Renal cortex interstitium (tissue), 11 donors: Measurements from ENCODE around the gene TP53I3. TPM values are rescaled to one million over a fixed set of nuclear protein-coding genes. Genes with fewer than 3 reads are reported as not detected.
"Not testable (repeated sequence)": the region's sequence is repeated elsewhere in the genome, so short reads cannot be mapped to it uniquely, and the experiment has no call there.

Experiments
- DNase-seq, 11 donors: peaks; one replicate each; pipeline ENCODE4 v3.0.0-alpha.2; 2013; ENCODE audit warnings: low read depth in 9 of 11, low spot score in 4 of 11; ENCODE audit errors: extremely low read depth in 1 of 11
- polyA plus RNA-seq, 3 donors: library from polyadenylated mRNA; unstranded; fragments of 120-200 nt; gene quantifications; one replicate each; pipeline ENCODE4 v1.2.1, GENCODE V29; 2013; ENCODE audit not compliant: insufficient read length in 3 of 3

Gene TP53I3
- polyA plus RNA-seq, 3 donors = 38.2 to 48.8 (median 48.2) TPM

- no peak for DNase-seq
These were observed 38.1 kb downstream of the TP53I3 start for GRCh38 chr2:24046599-24046929.

- DNase-seq = no peak
These were observed 38.8 kb downstream of the TP53I3 start for GRCh38 chr2:24045511-24046508.

GRCh38 chr2:24043133-24043532 is 41.5 kb downstream of the TP53I3 start:
- DNase-seq = not testable (repeated sequence)

GRCh38 chr2:24040511-24040910 is 44.1 kb downstream of the TP53I3 start:
- DNase-seq = no peak

- DNase-seq = no peak
These were observed 45.7 kb downstream of the TP53I3 start for GRCh38 chr2:24038786-24039499.

Other genes starting within 250 kb of the TP53I3 start
- 10 to 100 TPM; 16.6 to 21.0 (median 20.9) TPM for gene ATAD2B, start 157.7 kb downstream of the TP53I3 start, polyA plus RNA-seq
- gene UBXN2A, start 144.4 kb downstream of the TP53I3 start, polyA plus RNA-seq = 10 to 100 TPM; 16.1 to 22.9 (median 17.0) TPM
- 1 to 10 TPM; 2.1 to 3.9 (median 3.4) TPM for gene MFSD2B, start 74.7 kb downstream of the TP53I3 start, polyA plus RNA-seq
- 10 to 100 TPM; 14.5 to 15.4 (median 15.1) TPM for gene WDCP, start 37.4 kb downstream of the TP53I3 start, polyA plus RNA-seq
- gene FKBP1B, start 35.1 kb downstream of the TP53I3 start, polyA plus RNA-seq = 10 to 100 TPM in 2 of 3 donors, 1 to 10 TPM in 1; 9.4 to 10.5 (median 10.4) TPM
- 100 to 1,000 TPM; 128 to 165 (median 160) TPM for gene SF3B6, start 8.5 kb downstream of the TP53I3 start, polyA plus RNA-seq
- gene PFN4, start 38.5 kb upstream of the TP53I3 start, polyA plus RNA-seq = 1 to 10 TPM; 1.5 to 3.5 (median 2.6) TPM
- gene FAM228B, start 38.6 kb upstream of the TP53I3 start, polyA plus RNA-seq = 10 to 100 TPM; 23.1 to 30.8 (median 29.1) TPM
- 1 to 10 TPM in 2 of 3 donors, under 1 TPM in 1; 0.68 to 1.3 (median 1.2) TPM for gene FAM228A, start 90.2 kb upstream of the TP53I3 start, polyA plus RNA-seq